ENCODE results near the gene FABP7. TPM values are rescaled to one million over a fixed set of nuclear protein-coding genes. Genes with fewer than 3 reads are reported as not detected.

FABP7 gene
- total RNA-seq, 1 donor from 2014 or later = not detected

DNA sequence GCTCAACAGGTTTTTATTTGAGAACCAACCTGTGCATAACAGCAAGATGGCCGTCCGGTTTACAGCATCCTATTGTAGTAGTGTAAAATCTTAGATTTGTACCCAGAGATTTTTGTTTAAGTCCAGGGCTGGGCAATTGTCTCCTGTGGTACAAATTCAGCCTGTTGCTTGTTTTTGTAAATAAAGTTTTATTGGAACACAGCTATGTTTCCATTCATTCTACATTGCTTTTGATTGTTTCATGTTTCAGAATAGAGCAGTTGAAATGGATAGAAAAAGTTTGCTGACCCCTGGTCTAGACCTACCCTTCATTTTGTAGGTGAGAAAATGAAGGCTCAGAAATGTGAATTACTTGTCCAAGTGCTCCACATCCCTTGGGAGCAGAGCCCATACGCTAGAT is 18.0 kb downstream of the FABP7 start:
- DNase-seq (ENCODE audit: low read depth, low spot score) = no peak

DNA sequence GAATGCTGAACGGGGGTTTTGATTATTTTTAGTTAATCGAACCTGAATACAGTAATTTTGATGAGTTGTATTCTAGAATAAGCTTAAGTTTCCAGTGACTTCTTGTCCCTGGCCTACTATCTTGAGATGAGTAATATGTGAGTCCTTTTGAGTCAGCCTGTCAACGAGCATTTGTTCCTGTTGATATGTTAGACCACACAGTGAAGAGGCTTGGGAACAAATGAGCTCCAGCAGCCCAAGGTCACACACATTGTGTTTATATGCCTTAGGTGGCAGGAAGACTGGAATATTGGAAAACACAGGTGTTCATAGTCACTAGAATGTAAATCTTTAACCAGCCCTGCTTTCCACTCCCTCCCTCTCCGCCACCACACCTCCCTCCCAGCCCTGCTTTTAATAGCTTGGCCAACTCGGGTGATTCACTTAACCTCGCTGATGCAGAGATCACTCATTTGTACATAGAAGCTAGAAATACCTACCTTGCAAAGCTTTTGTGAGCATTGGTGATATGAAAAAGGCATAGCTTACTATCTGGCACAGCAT is 18.7 kb downstream of the FABP7 start:
- no peak for DNase-seq (ENCODE audit: low read depth, low spot score)

DNA sequence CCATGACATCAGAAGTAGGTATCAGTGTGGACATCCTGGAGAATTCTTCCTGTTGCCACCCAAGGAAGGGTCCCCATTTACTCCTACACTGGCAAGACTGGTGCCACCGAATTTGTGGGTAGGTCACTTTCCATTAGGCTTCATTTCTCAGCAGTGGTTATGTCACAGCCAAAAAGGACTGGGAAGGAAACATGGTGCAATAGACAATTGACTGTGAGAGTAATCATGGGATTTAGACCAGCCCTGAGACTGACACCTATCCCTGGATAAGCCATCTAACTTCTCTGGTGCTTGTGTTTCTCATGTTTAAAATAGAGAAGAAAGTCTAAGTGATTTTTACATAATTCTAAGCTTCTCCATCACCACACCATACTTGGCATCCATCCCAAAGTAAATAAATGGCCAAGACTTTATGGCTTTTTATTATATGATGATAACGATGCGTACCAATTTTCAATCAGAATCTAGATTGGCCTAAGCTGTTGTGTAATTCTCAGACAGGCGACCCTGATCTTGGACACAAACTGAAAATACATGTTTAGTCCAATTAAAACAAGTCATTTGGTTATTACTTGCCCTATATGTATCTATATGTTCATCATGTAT is 19.7 kb downstream of the FABP7 start:
- no peak for DNase-seq (ENCODE audit: low read depth, low spot score)

- DNase-seq (ENCODE audit: low read depth, low spot score) = no peak
Observed at GRCh38 chr6:122799916-122800686, 20.6 kb downstream of the FABP7 start.

- DNase-seq (ENCODE audit: low read depth, low spot score) = no peak
Observed at GRCh38 chr6:122800906-122801305, 21.4 kb downstream of the FABP7 start.

DNA sequence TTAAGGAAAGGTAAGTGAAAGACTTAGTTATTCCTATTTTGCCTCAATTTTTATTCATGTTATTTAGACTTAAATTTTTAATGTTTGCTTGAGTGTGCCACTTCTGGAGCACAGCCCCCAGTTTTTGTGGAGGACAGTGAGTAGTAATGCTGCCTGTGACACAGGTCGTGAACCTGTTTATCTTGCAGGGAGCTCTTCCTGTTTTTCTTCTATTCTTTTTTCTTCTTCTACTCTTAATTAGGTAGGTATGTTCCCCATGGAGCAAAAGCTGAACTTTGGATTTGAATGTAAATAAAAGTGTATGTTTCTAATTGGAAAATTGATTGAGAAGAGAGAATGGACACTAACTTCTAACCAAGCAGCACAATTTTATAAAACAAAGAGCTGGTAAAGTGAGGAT is 21.9 kb downstream of the FABP7 start:
- DNase-seq (ENCODE audit: low read depth, low spot score) = no peak

GRCh38 chr6:122803171-122803661 is 23.7 kb downstream of the FABP7 start:
- no peak for DNase-seq (ENCODE audit: low read depth, low spot score)

DNA sequence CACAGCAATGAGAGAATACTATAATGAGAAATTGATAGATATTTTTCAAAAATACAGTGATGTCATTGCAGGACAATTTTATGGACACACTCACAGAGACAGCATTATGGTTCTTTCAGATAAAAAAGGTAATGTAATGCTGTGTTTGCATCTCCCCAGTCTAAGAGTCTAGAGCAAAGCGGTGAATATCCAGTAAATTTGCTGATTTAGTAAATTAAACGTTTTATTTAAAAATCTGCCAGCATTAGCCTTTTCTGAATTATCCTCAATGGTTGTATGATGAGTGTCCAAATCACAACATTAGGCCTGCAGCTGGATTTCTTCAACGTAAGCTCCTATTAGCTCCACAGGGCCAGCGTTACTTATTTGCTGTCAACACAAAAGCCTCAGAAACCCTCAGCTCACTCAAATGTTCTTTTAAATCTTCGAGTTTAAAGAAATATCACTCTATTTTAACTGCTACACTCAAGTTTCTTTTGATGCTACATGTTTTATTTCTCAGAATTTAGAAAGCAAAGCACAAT is 25.5 kb downstream of the FABP7 start:
- no peak for DNase-seq (ENCODE audit: low read depth, low spot score)

DNA sequence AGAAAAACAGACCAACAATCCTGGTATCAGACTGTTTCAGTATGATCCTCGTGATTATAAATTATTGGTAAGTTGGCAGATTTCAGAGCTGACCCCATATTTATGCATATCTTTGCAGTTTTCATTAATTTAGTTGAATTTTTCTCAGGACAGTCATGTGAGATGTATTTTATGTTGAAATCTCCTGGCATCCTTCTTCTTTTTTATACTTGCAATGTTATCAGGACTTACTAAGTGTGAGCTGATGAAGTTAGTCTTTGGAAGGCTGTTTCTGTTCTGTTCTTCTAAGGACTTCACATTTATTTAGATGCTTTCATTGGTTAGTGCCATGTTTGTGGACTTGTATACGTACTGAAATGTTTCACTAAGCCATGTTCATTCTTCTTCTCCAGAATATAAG is 26.8 kb downstream of the FABP7 start:
- no peak for DNase-seq (ENCODE audit: low read depth, low spot score)

- DNase-seq (ENCODE audit: low read depth, low spot score) = no peak
Observed at GRCh38 chr6:122808121-122808885, 28.8 kb downstream of the FABP7 start.

- no peak for DNase-seq (ENCODE audit: low read depth, low spot score)
Observed at GRCh38 chr6:122809001-122809400, 29.5 kb downstream of the FABP7 start.

GRCh38 chr6:122809691-122810090 is 30.2 kb downstream of the FABP7 start:
- DNase-seq (ENCODE audit: low read depth, low spot score) = no peak

- no peak for DNase-seq (ENCODE audit: low read depth, low spot score)
Observed at GRCh38 chr6:122810189-122810588, 30.7 kb downstream of the FABP7 start.

GRCh38 chr6:122817358-122817757 is 37.8 kb downstream of the FABP7 start:
- no peak for DNase-seq (ENCODE audit: low read depth, low spot score)

- DNase-seq (ENCODE audit: low read depth, low spot score) = no peak
Observed at GRCh38 chr6:122817766-122818165, 38.2 kb downstream of the FABP7 start.

GRCh38 chr6:122818866-122819265 is 39.4 kb downstream of the FABP7 start:
- DNase-seq (ENCODE audit: low read depth, low spot score) = no peak

- no peak for DNase-seq (ENCODE audit: low read depth, low spot score)
Observed at GRCh38 chr6:122821095-122821494, 41.6 kb downstream of the FABP7 start.

GRCh38 chr6:122825163-122825562 is 45.6 kb downstream of the FABP7 start:
- DNase-seq (ENCODE audit: low read depth, low spot score) = no peak

GRCh38 chr6:122829456-122829855 is 49.9 kb downstream of the FABP7 start:
- DNase-seq (ENCODE audit: low read depth, low spot score) = no peak

DNA sequence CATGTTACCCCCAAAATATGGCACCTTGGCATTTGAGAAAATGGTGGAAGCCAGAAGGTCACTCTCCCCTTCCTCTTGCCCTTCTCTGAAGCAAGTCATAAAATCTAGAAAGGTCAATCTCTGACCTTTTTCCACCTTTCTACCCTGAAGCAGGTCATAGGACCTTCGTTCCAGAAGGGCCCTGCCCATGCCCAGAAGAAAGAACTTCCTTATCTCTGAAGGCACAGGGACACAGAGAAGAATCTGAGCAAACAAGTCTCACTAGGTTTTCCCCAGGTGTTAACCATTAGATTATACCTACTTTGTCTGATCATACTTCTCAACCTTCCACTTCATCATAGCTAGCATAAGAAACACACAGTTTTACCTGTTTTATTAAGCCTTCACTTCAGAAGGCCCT is 52.0 kb downstream of the FABP7 start:
- DNase-seq (ENCODE audit: low read depth, low spot score) = no peak

- no peak for DNase-seq (ENCODE audit: low read depth, low spot score)
Observed at GRCh38 chr6:122832459-122832858, 52.9 kb downstream of the FABP7 start.

GRCh38 chr6:122833021-122833491 is 53.5 kb downstream of the FABP7 start:
- no peak for DNase-seq (ENCODE audit: low read depth, low spot score)
